ENCODE data around the gene ATP12A.

The ATP12A gene

GRCh38 chr13:24740014-24740890 lies 60.0 kb downstream of the ATP12A start:
- DNase-seq: no peak

- no peak for DNase-seq
Measured at GRCh38 chr13:24741016-24741662, 60.9 kb downstream of the ATP12A start.

GRCh38 chr13:24741791-24742190 lies 61.6 kb downstream of the ATP12A start:
- no peak for DNase-seq

GRCh38 chr13:24742294-24742693 lies 62.1 kb downstream of the ATP12A start:
- DNase-seq: no peak

- DNase-seq: no peak
Measured at GRCh38 chr13:24742977-24743376, 62.8 kb downstream of the ATP12A start.

- no peak for DNase-seq
Measured at GRCh38 chr13:24744247-24744646, 64.0 kb downstream of the ATP12A start.

- no peak for DNase-seq
Measured at GRCh38 chr13:24745516-24745860, 65.3 kb downstream of the ATP12A start.

GRCh38 chr13:24745861-24746617 lies 65.8 kb downstream of the ATP12A start:
- no peak for DNase-seq

GRCh38 chr13:24746618-24747247 lies 66.5 kb downstream of the ATP12A start:
- no peak for DNase-seq

GRCh38 chr13:24747248-24748060 lies 67.2 kb downstream of the ATP12A start:
- DNase-seq: peak; percentile 42

- DNase-seq: no peak
Measured at GRCh38 chr13:24748061-24748400, 67.8 kb downstream of the ATP12A start.

GRCh38 chr13:24759197-24759596 lies 79.0 kb downstream of the ATP12A start:
- no peak for DNase-seq
